GM21737 (cell line): ENCODE measurements around the gene MCC.

Source experiments
- ATAC-seq: cut with Tn5 transposase; IDR thresholded peaks from one replicate; pipeline ENCODE4 v1.9.1; 2021; ENCODE audit warnings: mild to moderate bottlenecking, moderate library complexity; ENCODE audit not compliant: unreplicated experiment

MCC gene

GRCh38 chr5:113230711-113231652 lies 257.3 kb downstream of the MCC start:
- ATAC-seq, result no peak

GRCh38 chr5:113227798-113228197 lies 260.5 kb downstream of the MCC start:
- ATAC-seq, result no peak

GRCh38 chr5:113226116-113226736 lies 262.0 kb downstream of the MCC start:
- ATAC-seq, result no peak

GRCh38 chr5:113225259-113225658 lies 263.0 kb downstream of the MCC start:
- no peak for ATAC-seq

- no peak for ATAC-seq
These were observed 263.6 kb downstream of the MCC start for GRCh38 chr5:113224605-113225065.

GRCh38 chr5:113223831-113224604 lies 264.2 kb downstream of the MCC start:
- ATAC-seq, result no peak

- ATAC-seq, result no peak
These were observed 264.9 kb downstream of the MCC start for GRCh38 chr5:113223315-113223714.

- ATAC-seq, result no peak
These were observed 266.7 kb downstream of the MCC start for GRCh38 chr5:113221294-113222176.

GRCh38 chr5:113219695-113220094 lies 268.6 kb downstream of the MCC start:
- no peak for ATAC-seq

GRCh38 chr5:113218906-113219517 lies 269.2 kb downstream of the MCC start:
- no peak for ATAC-seq

- no peak for ATAC-seq
These were observed 270.1 kb downstream of the MCC start for GRCh38 chr5:113218200-113218599.

GRCh38 chr5:113217619-113218184 lies 270.6 kb downstream of the MCC start:
- no peak for ATAC-seq

- no peak for ATAC-seq
These were observed 271.7 kb downstream of the MCC start for GRCh38 chr5:113216545-113216944.

GRCh38 chr5:113215401-113216060 lies 272.7 kb downstream of the MCC start:
- ATAC-seq, result no peak

- ATAC-seq, result no peak
These were observed 273.5 kb downstream of the MCC start for GRCh38 chr5:113214606-113215323.

- no peak for ATAC-seq
These were observed 274.5 kb downstream of the MCC start for GRCh38 chr5:113213551-113214425.

- ATAC-seq, result no peak
These were observed 275.9 kb downstream of the MCC start for GRCh38 chr5:113212244-113212920.
